ENCODE data around the gene VASH1. TPM values are rescaled to one million over a fixed set of nuclear protein-coding genes. Genes with fewer than 3 reads are reported as not detected.

Gene VASH1
- total and polyA plus RNA-seq, 2 donors from 2014 or later = 4.1 to 14.7 TPM

- Histone ChIP-seq H3K9ac (ENCODE audit: low read length in 3 of 3) (no peak overlapping the region), H3K27ac (ENCODE audit: low read depth in 2 of 2, low read length in 2 of 2) (no peak overlapping the region), H3K27me3 (ENCODE audit: control insufficient read depth, insufficient read depth, low read length) (no peaks in the 10 kb centered on the region), H3K4me1 (ENCODE audit: control insufficient read depth in 2 of 3, insufficient read depth in 2 of 3, low read depth in 1 of 3, low read length in 3 of 3) (no peaks in the 10 kb centered on the region), H3K4me3 (ENCODE audit: low read length in 3 of 3) (no peak overlapping the region), H3K36me3 (ENCODE audit: control insufficient read depth in 2 of 3, insufficient read depth in 3 of 3, low read length in 3 of 3) (no peaks in the 10 kb centered on the region), H3K9me3 (ENCODE audit: control insufficient read depth in 2 of 3, insufficient read depth in 1 of 3, low read length in 3 of 3) (no peaks in the 10 kb centered on the region)
- FAIRE-seq (no peak), DNase-seq (no peak)
- intact Hi-C loops (cut with DNase I) = no loop called here
- TF ChIP-seq, protein P1, sequence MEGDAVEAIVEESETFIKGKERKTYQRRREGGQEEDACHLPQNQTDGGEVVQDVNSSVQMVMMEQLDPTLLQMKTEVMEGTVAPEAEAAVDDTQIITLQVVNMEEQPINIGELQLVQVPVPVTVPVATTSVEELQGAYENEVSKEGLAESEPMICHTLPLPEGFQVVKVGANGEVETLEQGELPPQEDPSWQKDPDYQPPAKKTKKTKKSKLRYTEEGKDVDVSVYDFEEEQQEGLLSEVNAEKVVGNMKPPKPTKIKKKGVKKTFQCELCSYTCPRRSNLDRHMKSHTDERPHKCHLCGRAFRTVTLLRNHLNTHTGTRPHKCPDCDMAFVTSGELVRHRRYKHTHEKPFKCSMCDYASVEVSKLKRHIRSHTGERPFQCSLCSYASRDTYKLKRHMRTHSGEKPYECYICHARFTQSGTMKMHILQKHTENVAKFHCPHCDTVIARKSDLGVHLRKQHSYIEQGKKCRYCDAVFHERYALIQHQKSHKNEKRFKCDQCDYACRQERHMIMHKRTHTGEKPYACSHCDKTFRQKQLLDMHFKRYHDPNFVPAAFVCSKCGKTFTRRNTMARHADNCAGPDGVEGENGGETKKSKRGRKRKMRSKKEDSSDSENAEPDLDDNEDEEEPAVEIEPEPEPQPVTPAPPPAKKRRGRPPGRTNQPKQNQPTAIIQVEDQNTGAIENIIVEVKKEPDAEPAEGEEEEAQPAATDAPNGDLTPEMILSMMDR (IDR thresholded peaks at IDR 0.05; ENCODE audit: borderline replicate concordance, extremely low read depth, insufficient read depth) = no peak
These were observed 8.5 kb upstream of the VASH1 start for GRCh38 chr14:76752744-76753143.

- no peak for FAIRE-seq
- H3K36me3 ChIP-seq (ENCODE audit: control insufficient read depth in 2 of 3, insufficient read depth in 3 of 3, low read length in 3 of 3) = no peaks in the 10 kb centered on the region
- intact Hi-C loops (cut with DNase I) = no loop called here
These were observed 7.6 kb upstream of the VASH1 start for GRCh38 chr14:76753541-76754198.

DNA sequence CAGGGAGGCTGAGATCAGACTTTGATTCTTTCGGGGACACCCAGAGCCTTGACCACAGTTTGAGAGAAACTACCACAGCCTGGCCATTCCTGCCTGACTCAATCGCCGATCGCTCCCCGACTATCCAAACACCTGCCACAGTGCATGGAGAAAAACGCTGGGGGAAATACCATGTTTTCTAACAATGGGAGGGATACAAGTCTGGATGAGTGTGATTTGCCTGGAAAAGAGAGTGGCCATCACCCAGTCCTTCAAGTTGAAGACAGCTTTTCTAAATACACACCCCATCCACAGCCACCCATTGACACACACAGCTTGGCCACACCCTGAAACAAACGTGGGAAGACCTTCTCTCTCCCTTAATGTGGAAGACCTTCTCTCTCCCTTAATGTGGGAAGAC is 6.7 kb upstream of the VASH1 start:
- TF ChIP-seq, protein P1 (IDR thresholded peaks at IDR 0.05; ENCODE audit: borderline replicate concordance, extremely low read depth, insufficient read depth) = no peak
- no peak for DNase-seq
- Histone ChIP-seq H3K9ac (ENCODE audit: low read length in 3 of 3) (no peak overlapping the region), H3K4me3 (ENCODE audit: low read length in 3 of 3) (no peak overlapping the region), H3K36me3 (ENCODE audit: control insufficient read depth in 2 of 3, insufficient read depth in 3 of 3, low read length in 3 of 3) (no peaks in the 10 kb centered on the region), H3K9me3 (ENCODE audit: control insufficient read depth in 2 of 3, insufficient read depth in 1 of 3, low read length in 3 of 3) (no peaks in the 10 kb centered on the region), H3K27ac (ENCODE audit: low read depth in 2 of 2, low read length in 2 of 2) (no peak overlapping the region), H3K27me3 (ENCODE audit: control insufficient read depth, insufficient read depth, low read length) (no peaks in the 10 kb centered on the region), H3K4me1 (ENCODE audit: control insufficient read depth in 2 of 3, insufficient read depth in 2 of 3, low read depth in 1 of 3, low read length in 3 of 3) (no peaks in the 10 kb centered on the region)
- no peak for FAIRE-seq
- intact Hi-C loops (cut with DNase I) = no loop called here

More at GRCh38 chr14:76753541-76754198, 7.6 kb upstream of the VASH1 start:
- no peak overlapping the region for H3K4me3 ChIP-seq (ENCODE audit: low read length in 3 of 3)
- H3K27ac ChIP-seq (ENCODE audit: low read depth in 2 of 2, low read length in 2 of 2) = no peak overlapping the region
- DNase-seq = peak in 1 of 5 donors; percentile 4
- H3K4me1 ChIP-seq (ENCODE audit: control insufficient read depth in 2 of 3, insufficient read depth in 2 of 3, low read depth in 1 of 3, low read length in 3 of 3) = no peaks in the 10 kb centered on the region
- H3K9ac ChIP-seq (ENCODE audit: low read length in 3 of 3) = no peak overlapping the region
- TF ChIP-seq, protein P1 (IDR thresholded peaks at IDR 0.05; ENCODE audit: borderline replicate concordance, extremely low read depth, insufficient read depth) = no peak
- no peaks in the 10 kb centered on the region for H3K9me3 ChIP-seq (ENCODE audit: control insufficient read depth in 2 of 3, insufficient read depth in 1 of 3, low read length in 3 of 3)
- no peaks in the 10 kb centered on the region for H3K27me3 ChIP-seq (ENCODE audit: control insufficient read depth, insufficient read depth, low read length)

Data from kidney (tissue), 14 donors.